ENCODE measurements around the gene C2.
A peak's percentile ranks its signal among the peaks of the same experiment; 100 is the strongest.

- TF ChIP-seq CTCF (IDR thresholded peaks at IDR 0.05) (peak in 1 of 7 experiments; percentile 5), POLR2A (IDR thresholded peaks at IDR 0.05) (no peak)
Observed at GRCh38 chr6:31945154-31945506, 17.6 kb downstream of the C2 start.

All from stomach (tissue), 4 donors.